Measurements from ENCODE around the gene PIH1D1.
"Not testable (repeated sequence)": the region's sequence is repeated elsewhere in the genome, so short reads cannot be mapped to it uniquely, and the experiment has no call there.

Gene PIH1D1

DNA sequence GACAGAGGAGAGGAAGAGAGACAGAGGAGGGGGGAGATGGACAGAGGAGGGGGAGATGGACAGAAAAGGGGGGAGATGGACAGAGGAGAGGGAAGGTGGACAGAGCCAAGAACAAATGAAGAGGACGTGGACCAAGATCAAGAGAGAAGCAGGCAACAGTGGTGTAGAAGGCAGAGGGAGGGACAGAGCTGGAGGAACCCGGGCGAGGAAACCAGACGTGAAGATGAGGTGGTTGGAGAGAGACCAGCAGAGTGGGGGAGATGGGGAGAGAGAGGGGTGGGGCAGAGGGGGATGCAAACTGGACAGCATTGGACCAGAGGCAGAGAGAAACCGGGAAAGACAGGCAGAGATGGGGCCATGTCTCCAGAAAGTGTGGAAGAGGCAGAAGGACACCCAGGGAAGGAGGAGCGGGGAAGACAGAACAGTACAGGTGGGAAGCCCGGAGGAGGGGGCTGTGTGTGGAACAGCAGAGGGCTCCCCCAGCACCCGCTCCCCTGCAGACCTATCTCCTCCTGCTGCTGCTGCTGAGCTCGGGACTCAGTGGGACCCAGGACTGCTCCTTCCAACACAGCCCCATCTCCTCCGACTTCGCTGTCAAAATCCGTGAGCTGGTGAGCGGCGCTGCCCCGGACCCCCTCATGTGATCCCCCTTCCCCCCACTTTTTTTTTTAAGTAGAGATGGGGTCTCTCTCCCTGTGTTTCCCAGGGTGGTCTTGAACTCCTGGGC is 23.7 kb upstream of the PIH1D1 start:
- Histone ChIP-seq H3K27me3 (ENCODE audit: control insufficient read depth, insufficient read depth, low read length) (peaks cover 7% of the 10 kb centered on the region), H3K4me1 (ENCODE audit: control insufficient read depth, insufficient read depth, low read length) (peaks cover 3% of the 10 kb centered on the region), H3K9ac (ENCODE audit: low read depth, low read length) (no peak overlapping the region), H3K4me3 (ENCODE audit: low read depth, low read length) (no peak overlapping the region), H3K9me3 (ENCODE audit: control insufficient read depth, insufficient read depth, low read length) (no peaks in the 10 kb centered on the region), H3K36me3 (ENCODE audit: control insufficient read depth, insufficient read depth, low read length) (peaks cover 2% of the 10 kb centered on the region)

DNA sequence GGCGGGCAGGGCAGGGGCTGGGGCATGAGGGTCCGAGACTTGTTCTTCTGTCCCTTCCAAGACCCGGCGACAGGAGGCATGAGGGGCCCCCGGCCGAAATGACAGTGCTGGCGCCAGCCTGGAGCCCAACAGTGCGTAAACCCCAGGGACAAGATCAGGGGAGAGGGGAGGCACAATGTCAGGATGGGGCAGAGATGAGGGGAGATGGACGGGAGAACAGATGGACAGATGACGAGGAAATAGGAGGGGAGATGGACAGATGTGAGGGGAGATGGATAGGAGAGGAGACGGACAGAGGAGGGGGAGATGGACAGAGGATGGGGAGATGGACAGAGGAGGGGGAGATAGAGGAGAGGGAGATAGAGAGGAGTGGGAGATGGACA is 22.9 kb upstream of the PIH1D1 start:
- Histone ChIP-seq H3K9me3 (ENCODE audit: control insufficient read depth, insufficient read depth, low read length) (no peaks in the 10 kb centered on the region), H3K4me3 (ENCODE audit: low read depth, low read length) (peak overlapping the region; percentile 58), H3K9ac (ENCODE audit: low read depth, low read length) (no peak overlapping the region), H3K27me3 (ENCODE audit: control insufficient read depth, insufficient read depth, low read length) (peaks cover 7% of the 10 kb centered on the region), H3K36me3 (ENCODE audit: control insufficient read depth, insufficient read depth, low read length) (peaks cover 2% of the 10 kb centered on the region), H3K4me1 (ENCODE audit: control insufficient read depth, insufficient read depth, low read length) (peaks cover 3% of the 10 kb centered on the region)

DNA sequence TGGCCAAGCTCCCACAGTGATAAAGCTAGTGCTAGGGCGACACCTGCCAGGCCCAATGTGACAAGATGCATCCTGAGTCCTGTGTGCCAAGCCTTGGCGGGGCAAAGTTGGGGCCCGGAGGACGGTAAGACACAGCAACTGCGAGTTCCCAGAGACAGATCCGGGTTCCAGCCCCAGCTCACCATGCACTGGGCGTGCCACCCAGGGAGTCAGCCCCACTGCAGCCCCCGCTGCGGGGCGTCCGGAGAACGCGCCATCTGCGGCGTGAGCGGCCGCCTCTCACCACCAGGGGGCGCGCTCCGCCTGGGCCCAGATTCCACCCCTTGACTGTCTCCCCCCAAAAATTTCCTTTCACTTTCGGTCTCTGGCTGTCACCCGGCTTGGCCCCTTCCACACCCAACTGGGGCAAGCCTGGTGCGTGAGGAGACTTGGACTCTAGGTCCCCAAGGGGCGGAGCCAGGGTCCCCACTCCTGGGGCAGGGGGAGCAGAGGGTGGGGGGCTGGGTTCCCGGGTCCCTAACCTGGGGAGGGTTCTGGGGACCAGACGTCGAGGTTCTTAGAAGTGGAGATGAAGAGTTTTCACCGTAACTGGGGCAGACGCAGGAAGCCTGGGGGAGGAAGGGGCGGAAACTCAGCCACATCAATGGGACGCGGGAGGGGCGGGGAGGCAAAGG is 22.4 kb upstream of the PIH1D1 start, which contains the start of gene FLT3LG:
TSS of gene FLT3LG (plus strand) at position 348 of the 674 bp plus-strand sequence. CDS start 425 bp downstream, outside the sequence.
- no peak within 1 kb of the TSS for H3K9ac ChIP-seq (ENCODE audit: low read depth, low read length)
- peaks cover 2% of the 10 kb centered on the region for H3K36me3 ChIP-seq (ENCODE audit: control insufficient read depth, insufficient read depth, low read length)
- H3K9me3 ChIP-seq (ENCODE audit: control insufficient read depth, insufficient read depth, low read length): no peaks in the 10 kb centered on the region
- peak within 1 kb of the TSS; percentile 58 for H3K4me3 ChIP-seq (ENCODE audit: low read depth, low read length)
- peaks cover 3% of the 10 kb centered on the region for H3K4me1 ChIP-seq (ENCODE audit: control insufficient read depth, insufficient read depth, low read length)
- peaks cover 7% of the 10 kb centered on the region for H3K27me3 ChIP-seq (ENCODE audit: control insufficient read depth, insufficient read depth, low read length)

DNA sequence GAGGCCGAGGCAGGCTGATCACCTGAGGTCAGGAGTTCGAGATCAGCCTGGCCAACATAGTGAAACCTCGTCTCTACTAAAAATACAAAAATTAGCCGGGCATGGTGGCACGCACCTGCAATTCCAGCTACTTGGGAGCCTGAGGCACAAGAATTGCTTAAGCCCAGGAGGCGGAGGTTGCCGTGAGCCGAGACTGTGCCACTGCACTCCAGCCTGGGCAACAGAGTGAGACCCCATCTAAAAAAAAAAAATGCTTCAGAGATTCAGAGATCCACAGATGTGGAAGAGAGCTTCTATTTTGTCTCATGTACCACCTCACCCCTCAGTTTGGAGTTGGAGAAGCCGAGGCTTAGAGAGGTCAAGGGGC is 21.9 kb upstream of the PIH1D1 start:
- H3K9me3 ChIP-seq (ENCODE audit: control insufficient read depth, insufficient read depth, low read length); H3K27me3 ChIP-seq (ENCODE audit: control insufficient read depth, insufficient read depth, low read length); H3K36me3 ChIP-seq (ENCODE audit: control insufficient read depth, insufficient read depth, low read length); H3K4me1 ChIP-seq (ENCODE audit: control insufficient read depth, insufficient read depth, low read length); H3K9ac ChIP-seq (ENCODE audit: low read depth, low read length): not testable (repeated sequence)
- peak overlapping the region; percentile 58 for H3K4me3 ChIP-seq (ENCODE audit: low read depth, low read length)

DNA sequence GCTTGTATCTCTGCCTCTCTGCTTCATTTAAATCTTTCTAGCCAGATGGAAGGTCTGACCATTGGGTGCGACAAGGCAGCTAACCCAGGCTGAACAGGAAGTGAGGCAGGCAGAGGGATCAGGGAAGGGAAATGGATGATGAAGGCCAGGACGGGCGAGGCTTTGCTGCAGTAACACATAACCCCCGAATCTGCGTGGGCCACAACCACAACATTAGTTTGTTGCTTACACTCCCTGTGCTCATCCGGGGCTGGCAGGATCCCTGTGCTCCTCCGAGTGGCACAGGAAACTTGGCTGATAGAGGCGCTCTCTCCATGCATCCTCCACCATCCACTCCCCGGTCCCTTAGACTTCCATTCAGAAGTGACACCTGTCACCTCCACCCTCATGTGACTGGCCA is 21.3 kb upstream of the PIH1D1 start:
- H3K9ac ChIP-seq (ENCODE audit: low read depth, low read length): no peak overlapping the region
- H3K27me3 ChIP-seq (ENCODE audit: control insufficient read depth, insufficient read depth, low read length): peaks cover 7% of the 10 kb centered on the region
- peaks cover 2% of the 10 kb centered on the region for H3K36me3 ChIP-seq (ENCODE audit: control insufficient read depth, insufficient read depth, low read length)
- H3K4me3 ChIP-seq (ENCODE audit: low read depth, low read length): no peak overlapping the region
- H3K4me1 ChIP-seq (ENCODE audit: control insufficient read depth, insufficient read depth, low read length): peaks cover 3% of the 10 kb centered on the region
- H3K9me3 ChIP-seq (ENCODE audit: control insufficient read depth, insufficient read depth, low read length): no peaks in the 10 kb centered on the region

DNA sequence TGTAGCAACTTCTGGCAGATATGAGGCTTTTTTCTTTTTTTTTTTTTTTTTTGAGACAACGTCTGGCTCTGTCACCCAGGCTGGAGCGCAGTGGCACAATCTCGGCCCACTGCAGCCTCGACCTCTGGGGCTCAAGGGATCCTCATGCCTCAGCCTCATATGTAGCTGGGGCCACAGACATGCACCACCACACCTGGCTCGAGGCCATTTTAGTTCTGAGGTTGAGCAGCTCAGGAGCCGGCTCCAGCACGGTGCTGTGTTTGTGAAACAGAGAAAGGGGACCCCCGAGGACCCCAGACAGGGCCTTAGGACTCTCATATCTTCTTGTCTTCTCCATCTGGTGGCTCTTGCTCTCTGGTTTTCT is 19.0 kb upstream of the PIH1D1 start:
- H3K36me3 ChIP-seq (ENCODE audit: control insufficient read depth, insufficient read depth, low read length): peaks cover 5% of the 10 kb centered on the region
- no peak overlapping the region for H3K4me3 ChIP-seq (ENCODE audit: low read depth, low read length)
- H3K4me1 ChIP-seq (ENCODE audit: control insufficient read depth, insufficient read depth, low read length): peaks cover 3% of the 10 kb centered on the region
- no peak overlapping the region for H3K9ac ChIP-seq (ENCODE audit: low read depth, low read length)
- peaks cover 7% of the 10 kb centered on the region for H3K27me3 ChIP-seq (ENCODE audit: control insufficient read depth, insufficient read depth, low read length)
- H3K9me3 ChIP-seq (ENCODE audit: control insufficient read depth, insufficient read depth, low read length): no peaks in the 10 kb centered on the region

DNA sequence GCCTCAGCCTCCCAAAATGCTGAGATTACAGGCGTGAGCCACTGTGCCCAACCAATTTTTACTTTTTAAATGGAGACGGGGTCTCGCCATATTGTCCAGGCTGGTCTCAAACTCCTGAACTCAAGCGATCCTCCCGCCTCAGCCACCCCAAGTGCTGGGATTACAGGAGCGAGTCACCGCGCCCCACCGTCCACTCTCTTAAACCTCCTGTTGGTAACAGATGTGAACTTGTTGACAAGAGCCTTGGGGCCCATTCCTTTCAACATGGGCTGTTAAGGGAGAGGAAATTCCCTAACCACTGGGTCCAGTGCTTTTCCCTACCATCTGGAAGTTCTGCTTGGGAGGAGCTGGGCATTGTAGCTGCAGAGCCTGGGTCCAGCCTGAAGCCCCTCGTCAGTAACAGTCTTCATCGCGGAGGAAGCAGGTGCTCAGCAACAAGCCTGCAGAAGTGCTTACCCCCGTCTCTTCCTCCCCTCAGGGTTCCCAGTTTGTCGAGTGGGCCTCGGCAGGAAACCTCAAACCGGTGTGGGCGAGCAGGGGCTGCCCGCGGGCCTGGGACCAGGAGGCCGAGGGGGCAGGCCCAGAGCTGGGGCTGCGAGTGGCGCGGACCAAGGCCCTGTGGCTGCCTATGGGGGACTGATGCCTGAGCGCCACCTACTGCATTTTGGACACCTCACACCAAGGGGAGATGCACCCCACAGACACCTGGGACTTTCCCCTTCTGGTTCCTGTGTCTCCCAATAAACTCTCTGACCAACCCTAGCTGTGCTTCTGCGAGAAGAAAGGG is 18.4 kb upstream of the PIH1D1 start:
- Histone ChIP-seq H3K9ac (ENCODE audit: low read depth, low read length) (no peak overlapping the region), H3K36me3 (ENCODE audit: control insufficient read depth, insufficient read depth, low read length) (peaks cover 5% of the 10 kb centered on the region), H3K4me3 (ENCODE audit: low read depth, low read length) (no peak overlapping the region), H3K9me3 (ENCODE audit: control insufficient read depth, insufficient read depth, low read length) (no peaks in the 10 kb centered on the region), H3K27me3 (ENCODE audit: control insufficient read depth, insufficient read depth, low read length) (peaks cover 5% of the 10 kb centered on the region), H3K4me1 (ENCODE audit: control insufficient read depth, insufficient read depth, low read length) (peaks cover 3% of the 10 kb centered on the region)

DNA sequence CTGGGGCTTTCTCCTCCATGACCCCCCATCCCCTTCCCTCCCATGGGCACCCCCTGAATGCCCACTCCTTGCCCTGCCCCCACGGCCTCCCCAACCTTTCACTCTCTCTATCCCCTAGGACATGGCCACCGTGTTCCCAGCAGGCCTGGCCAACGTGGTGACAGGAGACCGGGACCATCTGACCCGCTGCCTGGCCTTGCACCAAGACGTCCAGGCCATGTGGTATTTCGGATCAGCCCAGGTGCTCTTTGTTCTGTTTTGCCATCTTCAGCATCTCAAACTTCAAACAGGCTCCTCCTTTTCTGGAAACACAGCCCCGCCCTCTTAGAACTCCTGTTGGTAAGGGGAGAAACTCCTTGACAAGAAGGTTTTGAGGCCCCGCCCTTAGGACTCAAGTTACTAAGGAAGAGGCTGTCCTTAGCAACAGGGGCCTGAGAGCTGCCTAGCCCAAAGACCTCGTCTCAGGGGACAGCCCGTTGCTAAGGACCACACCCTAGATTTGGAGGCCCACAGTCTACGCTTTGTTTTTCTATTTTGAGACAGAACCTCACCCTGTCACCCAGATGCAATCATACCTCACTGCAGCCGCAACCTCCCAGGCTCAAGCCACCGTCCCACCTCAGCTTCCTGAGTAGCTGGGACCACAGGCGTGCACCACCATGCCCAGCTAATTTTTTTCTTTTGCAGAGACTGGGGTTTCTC is 17.3 kb upstream of the PIH1D1 start:
- Histone ChIP-seq H3K9me3 (ENCODE audit: control insufficient read depth, insufficient read depth, low read length) (no peaks in the 10 kb centered on the region), H3K27me3 (ENCODE audit: control insufficient read depth, insufficient read depth, low read length) (no peaks in the 10 kb centered on the region), H3K4me1 (ENCODE audit: control insufficient read depth, insufficient read depth, low read length) (no peaks in the 10 kb centered on the region), H3K4me3 (ENCODE audit: low read depth, low read length) (no peak overlapping the region), H3K9ac (ENCODE audit: low read depth, low read length) (no peak overlapping the region), H3K36me3 (ENCODE audit: control insufficient read depth, insufficient read depth, low read length) (peaks cover 8% of the 10 kb centered on the region)

DNA sequence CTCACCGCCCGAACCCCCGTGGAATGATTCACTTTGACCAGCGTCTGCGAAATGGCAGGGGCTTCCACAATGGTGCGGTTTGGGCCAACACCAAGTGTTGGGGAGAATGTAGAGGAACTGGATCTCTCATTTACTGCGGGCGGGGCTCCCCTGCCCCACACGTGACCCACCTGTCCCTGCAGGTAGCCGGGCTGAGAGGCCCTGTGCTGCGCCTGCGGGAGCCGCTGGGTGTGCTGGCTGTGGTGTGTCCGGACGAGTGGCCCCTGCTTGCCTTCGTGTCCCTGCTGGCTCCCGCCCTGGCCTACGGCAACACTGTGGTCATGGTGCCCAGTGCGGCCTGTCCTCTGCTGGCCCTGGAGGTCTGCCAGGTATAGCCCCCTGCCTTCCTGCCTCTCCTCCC is 16.6 kb upstream of the PIH1D1 start:
- Histone ChIP-seq H3K9ac (ENCODE audit: low read depth, low read length) (no peak overlapping the region), H3K4me3 (ENCODE audit: low read depth, low read length) (no peak overlapping the region), H3K27me3 (ENCODE audit: control insufficient read depth, insufficient read depth, low read length) (no peaks in the 10 kb centered on the region), H3K36me3 (ENCODE audit: control insufficient read depth, insufficient read depth, low read length) (peaks cover 10% of the 10 kb centered on the region), H3K9me3 (ENCODE audit: control insufficient read depth, insufficient read depth, low read length) (no peaks in the 10 kb centered on the region), H3K4me1 (ENCODE audit: control insufficient read depth, insufficient read depth, low read length) (no peaks in the 10 kb centered on the region)

DNA sequence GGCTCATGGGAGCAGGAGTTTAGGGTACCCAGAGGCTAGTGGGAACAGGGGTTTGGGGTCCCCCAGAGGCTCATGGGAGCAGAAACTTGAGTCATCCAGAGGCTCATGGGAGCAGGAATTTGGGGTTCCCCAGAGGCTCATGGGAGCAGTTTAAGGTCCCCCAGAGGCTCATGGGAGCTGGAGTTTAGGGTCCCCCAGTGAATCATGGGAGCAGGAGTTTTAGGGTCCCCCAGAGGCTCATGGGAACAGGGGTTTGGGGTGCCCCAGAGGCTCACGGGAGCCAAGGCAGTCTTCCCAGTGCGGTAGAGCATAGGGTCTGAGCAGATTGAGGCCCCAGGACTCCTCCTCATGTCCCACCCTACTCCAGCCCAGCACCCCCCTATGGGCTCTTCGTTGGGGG is 13.8 kb upstream of the PIH1D1 start:
- Histone ChIP-seq H3K4me1 (ENCODE audit: control insufficient read depth, insufficient read depth, low read length) (no peaks in the 10 kb centered on the region), H3K27me3 (ENCODE audit: control insufficient read depth, insufficient read depth, low read length) (no peaks in the 10 kb centered on the region)

DNA sequence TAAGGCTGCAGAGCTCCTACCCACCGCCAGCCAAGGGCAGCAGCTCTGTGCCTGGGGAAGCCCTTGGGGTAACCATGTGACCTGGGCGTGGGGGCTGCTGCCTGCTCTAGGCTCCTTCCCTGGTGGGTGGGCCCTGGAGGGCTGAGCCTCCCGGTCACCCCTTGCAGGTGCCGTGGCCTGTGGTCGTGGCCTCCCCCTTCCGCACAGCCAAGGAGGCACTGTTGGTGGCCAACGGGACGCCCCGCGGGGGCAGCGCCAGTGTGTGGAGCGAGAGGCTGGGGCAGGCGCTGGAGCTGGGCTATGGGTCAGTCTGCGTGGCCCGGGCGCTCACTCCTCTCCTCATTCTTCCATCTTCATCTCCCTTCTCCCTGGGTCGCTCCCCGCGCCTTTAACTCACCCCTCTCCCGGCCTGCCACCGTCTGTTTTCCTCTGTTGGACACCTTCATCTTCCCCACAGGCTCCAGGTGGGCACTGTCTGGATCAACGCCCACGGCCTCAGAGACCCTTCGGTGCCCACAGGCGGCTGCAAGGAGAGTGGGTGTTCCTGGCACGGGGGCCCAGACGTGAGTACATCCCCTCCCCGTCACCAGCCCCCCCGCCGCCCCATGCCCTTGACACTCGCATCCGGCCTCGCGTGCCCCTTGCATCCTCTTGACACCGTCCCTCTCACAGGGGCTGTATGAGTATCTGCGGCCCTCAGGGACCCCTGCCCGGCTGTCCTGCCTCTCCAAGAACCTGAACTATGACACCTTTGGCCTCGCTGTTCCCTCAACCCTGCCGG is 12.5 kb upstream of the PIH1D1 start:
- no peaks in the 10 kb centered on the region for H3K27me3 ChIP-seq (ENCODE audit: control insufficient read depth, insufficient read depth, low read length)
- no peaks in the 10 kb centered on the region for H3K9me3 ChIP-seq (ENCODE audit: control insufficient read depth, insufficient read depth, low read length)
- no peak overlapping the region for H3K4me3 ChIP-seq (ENCODE audit: low read depth, low read length)
- no peak overlapping the region for H3K9ac ChIP-seq (ENCODE audit: low read depth, low read length)
- no peaks in the 10 kb centered on the region for H3K4me1 ChIP-seq (ENCODE audit: control insufficient read depth, insufficient read depth, low read length)
- peaks cover 14% of the 10 kb centered on the region for H3K36me3 ChIP-seq (ENCODE audit: control insufficient read depth, insufficient read depth, low read length)

More for the DNA sequence above, 13.8 kb upstream of the PIH1D1 start:
- H3K9me3 ChIP-seq (ENCODE audit: control insufficient read depth, insufficient read depth, low read length): no peaks in the 10 kb centered on the region
- peaks cover 10% of the 10 kb centered on the region for H3K36me3 ChIP-seq (ENCODE audit: control insufficient read depth, insufficient read depth, low read length)
- H3K9ac ChIP-seq (ENCODE audit: low read depth, low read length): no peak overlapping the region
- no peak overlapping the region for H3K4me3 ChIP-seq (ENCODE audit: low read depth, low read length)
